HG03571 (cell line): ENCODE results near the gene CAND1.
"Not testable (repeated sequence)": the region's sequence is repeated elsewhere in the genome, so short reads cannot be mapped to it uniquely, and the experiment has no call there.

Source experiments
- ATAC-seq: cut with Tn5 transposase; IDR thresholded peaks from one replicate; pipeline ENCODE4 v1.9.1; 2021; ENCODE audit not compliant: unreplicated experiment

The CAND1 gene

DNA sequence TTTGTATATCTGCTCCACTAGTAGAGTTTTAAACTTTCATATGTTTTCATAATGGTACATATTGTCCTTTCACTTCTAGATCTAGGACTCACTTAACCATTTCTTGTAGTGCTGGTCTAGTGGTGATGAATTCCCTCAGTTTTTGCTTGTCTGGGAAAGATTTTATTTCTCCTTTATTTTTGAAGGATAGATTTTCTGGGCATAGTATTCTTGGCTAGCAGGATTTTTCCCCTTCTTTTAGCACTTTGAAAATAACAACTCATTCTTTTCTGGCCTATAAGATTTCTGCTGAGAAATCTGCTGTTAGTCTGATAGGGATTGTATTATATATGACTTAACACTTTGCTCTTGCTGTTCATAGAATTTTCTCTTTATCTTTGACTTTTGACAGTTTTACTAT is 69.3 kb downstream of the CAND1 start:
- no peak for ATAC-seq

GRCh38 chr12:67339530-67339929 is 70.4 kb downstream of the CAND1 start:
- ATAC-seq = no peak

- not testable (repeated sequence) for ATAC-seq
Observed at GRCh38 chr12:67341086-67341485, 71.9 kb downstream of the CAND1 start.

DNA sequence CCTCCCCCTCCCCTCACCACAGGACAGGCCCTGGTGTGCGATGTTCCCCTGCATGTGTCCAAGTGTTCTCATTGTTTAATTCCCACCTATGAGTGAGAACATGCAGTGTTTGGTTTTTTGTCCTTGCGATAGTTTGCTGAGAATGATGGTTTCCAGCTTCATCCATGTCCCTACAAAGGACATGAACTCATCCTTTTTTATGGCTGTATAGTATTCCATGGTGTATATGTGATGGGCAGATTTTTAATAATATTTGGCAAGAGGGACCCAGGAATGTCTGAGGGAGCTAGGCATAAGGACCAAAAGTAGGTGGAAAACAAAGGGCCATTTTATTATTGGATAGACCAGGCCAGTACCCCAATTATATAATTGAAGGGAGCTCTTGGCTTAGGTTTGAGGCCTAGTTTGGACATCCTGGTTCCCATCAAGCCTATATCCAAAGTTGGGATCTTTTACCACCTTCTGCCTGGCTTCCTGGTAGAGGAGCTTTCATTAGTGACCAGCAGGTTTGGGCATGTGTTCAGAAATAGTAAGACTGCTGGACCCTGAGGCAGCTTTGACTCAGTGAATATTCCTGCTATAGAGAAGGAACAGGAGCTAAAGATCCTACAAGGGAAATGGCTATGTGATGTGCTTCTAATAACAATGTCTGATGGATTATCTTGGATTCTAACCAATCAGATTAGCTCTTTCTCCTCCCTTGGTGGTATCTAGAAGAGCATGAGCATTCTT is 76.0 kb downstream of the CAND1 start:
- ATAC-seq = no peak

DNA sequence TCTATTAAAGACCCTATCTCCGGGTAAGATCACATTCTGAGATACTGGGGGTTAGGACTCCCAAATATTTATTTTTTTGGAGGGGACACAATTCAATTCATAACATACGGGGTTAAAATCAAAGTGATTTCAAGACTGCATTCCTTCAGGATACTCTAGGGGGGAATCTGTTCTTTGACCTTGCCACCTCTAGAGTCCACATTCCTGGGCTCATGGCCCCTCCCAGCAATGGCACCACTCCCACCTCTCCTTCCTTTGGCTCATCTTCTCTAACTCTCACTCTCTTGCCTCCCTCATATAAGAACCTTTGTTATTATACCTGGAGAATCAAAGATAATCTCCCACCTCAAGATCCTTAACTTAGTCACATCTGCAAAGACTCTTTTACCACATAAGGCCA is 79.5 kb downstream of the CAND1 start:
- ATAC-seq = no peak

- ATAC-seq = no peak
Observed at GRCh38 chr12:67352682-67353081, 83.5 kb downstream of the CAND1 start.

DNA sequence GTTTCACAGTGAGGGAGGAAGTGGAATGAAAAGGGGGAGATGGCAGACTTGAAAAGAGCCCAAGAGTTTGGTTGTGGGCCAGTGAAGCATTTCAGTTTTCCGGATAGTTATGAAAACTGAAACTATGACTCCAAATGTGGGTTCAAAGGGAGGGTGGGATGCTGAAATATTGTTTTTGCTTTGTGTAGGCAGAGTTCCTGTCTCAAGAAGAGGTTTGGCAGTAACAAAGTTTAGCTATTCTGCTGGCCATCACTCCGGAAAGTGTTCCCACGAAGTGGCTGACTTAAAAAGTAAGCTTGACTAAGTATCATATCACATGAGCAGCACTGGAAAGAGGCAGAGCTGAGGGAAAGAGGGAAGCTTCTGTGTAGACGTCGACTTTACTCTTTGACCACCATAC is 85.2 kb downstream of the CAND1 start:
- ATAC-seq = no peak

GRCh38 chr12:67354966-67355365 is 85.8 kb downstream of the CAND1 start:
- no peak for ATAC-seq

- ATAC-seq = no peak
Observed at GRCh38 chr12:67355428-67356379, 86.5 kb downstream of the CAND1 start.

DNA sequence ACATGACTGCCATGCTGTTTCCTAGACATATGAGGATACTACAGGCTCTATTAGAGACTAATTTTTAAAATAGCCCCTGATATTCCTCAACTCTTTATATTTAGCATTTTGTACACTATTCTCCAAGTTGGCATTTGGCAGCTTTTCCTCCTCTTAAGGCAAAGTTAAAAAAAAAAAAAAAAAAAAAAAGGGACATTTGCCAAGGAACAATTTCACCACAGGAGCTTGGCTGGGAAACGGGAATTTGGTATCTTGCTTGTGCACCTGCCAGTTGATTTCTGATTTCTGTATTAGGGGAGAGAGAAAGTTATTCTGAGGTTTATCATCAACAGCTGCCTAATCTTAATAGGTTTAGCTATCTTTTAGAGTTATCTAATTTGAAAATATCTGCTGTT is 87.2 kb downstream of the CAND1 start:
- no peak for ATAC-seq

DNA sequence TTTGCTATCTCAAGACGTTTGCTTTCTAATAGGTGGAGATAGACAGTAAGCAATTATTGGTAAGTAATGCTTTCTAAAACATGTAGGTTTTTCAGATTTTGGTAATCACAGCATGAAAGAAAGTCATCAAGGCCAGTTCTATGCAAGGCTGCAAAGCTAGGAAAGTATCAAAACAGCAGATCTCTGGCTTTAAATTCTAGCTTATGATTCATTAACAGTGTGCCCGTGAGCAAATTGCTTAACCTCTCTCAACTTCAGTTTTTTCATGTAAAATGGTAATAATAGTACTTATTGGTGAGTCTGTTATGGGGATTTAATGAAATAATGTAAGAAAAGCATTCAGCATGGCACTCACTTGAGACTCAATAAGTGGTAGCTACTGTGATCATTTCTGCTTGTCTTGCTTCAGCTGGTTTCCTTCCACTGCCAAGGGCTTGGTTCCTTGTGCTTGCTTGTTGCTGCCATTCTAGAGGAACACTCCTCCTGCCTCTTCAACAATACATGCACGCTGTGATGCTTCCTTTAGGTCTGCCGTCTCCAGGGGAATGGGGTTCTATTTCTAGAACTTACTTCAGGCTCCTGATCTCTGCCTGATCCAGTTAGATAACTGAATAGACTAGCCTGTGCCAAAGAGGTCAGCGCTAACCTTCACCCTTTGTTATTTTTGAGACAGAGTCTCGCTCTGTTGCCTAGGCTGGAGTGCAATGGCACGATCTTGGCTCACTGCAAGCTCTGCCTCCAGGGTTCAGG is 88.4 kb downstream of the CAND1 start:
- ATAC-seq = no peak

DNA sequence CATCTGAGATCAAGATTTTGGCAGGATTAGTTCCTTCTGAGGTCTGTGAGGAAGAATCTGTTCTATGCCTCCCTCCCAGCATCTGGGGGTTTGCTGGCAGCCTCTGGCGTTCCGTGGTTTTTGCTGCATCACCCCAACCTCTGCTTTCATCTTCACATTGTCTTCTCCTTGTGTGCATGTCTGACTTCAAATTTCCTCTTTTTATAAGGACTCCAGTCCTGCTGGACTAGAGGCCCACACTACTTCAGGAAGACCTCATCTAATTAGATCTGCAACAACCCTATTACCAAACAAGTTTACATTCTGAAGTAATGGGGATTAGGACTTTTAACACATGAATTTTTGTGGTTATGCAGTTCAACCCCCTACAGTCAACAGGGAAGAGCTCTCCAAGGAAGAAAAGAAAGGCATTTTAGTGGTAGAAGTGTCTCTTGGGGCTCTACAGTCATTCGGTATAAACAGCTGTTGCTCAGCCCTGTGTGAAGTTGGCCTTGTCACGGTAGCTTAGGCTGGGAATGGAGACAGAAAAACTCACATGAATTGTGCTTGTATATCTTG is 89.7 kb downstream of the CAND1 start:
- ATAC-seq = no peak

DNA sequence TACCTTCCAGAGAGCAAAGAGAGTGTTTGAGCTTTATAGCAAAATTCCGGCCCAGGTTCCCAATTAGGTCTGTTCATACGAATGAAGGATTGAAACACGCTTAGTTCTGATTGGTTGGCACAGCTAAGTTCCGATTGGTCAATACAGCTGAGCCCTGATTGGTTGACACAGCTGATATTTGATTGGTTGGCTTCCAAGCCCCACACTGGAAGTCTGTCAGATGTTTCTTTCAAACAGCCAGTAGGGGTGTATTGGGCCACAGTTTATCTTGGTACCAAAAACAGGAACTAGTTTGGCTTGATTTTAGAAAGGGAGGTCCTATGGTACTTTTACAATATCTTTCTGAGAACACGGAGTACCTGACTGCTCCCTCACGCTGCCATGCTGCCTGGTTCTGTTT is 93.4 kb downstream of the CAND1 start:
- ATAC-seq = no peak

GRCh38 chr12:67364228-67364627 is 95.1 kb downstream of the CAND1 start:
- no peak for ATAC-seq

DNA sequence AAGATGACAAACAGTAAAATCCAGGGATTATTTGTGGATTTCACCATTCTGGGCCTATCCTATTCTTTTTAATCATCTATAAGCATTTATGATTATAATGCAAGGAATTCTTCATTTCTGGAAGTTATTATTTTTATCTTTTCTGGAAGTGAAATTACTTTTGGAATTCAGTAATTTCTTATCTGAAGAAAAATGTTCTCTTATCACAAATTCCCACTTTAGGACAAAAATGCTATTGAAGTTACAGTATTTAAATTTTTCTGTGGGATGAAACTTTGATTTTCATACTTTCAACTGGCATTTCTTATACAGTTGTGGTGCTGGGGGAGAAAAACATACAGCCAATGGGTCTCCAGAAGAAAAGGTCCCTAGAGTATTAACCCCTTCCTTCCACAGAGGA is 96.0 kb downstream of the CAND1 start:
- no peak for ATAC-seq

- ATAC-seq = no peak
Observed at GRCh38 chr12:67367843-67368242, 98.7 kb downstream of the CAND1 start.
